GM12875 (cell line): Measurements from ENCODE around the gene HYI.

Experiments used
- H3K4me3 ChIP-seq: one replicate; pipeline ENCODE4 v1.5.1; 2011; ENCODE audit warnings: low read depth, low read length, control low read depth
- TF ChIP-seq, protein P1 (sequence below): IDR thresholded peaks from 2 replicates; pipeline ENCODE4 v1.5.1; 2011; ENCODE audit warnings: low read depth, mild to moderate bottlenecking, control low read depth, inconsistent platforms, low read length, moderate library complexity, borderline replicate concordance; ENCODE audit not compliant: insufficient read depth

HYI gene

DNA sequence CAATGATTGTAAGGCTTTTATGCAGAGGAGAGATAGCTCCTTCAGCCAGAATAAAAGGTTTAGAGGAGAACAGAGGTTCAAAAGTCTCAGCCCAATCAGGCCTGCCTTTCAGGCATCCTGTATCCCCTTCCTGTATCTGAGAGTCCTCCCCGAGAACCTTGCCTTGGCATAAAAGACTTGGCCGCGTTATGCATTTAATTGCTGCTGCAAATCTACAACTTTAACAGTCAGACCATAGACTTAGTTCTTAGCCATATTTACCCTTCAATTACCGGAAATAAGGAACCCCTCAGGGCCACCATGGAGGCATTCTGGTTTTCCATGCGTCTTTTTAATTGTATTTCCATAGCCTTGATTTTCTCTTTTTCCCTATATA is 18.3 kb upstream of the HYI start:
- TF ChIP-seq, protein P1, sequence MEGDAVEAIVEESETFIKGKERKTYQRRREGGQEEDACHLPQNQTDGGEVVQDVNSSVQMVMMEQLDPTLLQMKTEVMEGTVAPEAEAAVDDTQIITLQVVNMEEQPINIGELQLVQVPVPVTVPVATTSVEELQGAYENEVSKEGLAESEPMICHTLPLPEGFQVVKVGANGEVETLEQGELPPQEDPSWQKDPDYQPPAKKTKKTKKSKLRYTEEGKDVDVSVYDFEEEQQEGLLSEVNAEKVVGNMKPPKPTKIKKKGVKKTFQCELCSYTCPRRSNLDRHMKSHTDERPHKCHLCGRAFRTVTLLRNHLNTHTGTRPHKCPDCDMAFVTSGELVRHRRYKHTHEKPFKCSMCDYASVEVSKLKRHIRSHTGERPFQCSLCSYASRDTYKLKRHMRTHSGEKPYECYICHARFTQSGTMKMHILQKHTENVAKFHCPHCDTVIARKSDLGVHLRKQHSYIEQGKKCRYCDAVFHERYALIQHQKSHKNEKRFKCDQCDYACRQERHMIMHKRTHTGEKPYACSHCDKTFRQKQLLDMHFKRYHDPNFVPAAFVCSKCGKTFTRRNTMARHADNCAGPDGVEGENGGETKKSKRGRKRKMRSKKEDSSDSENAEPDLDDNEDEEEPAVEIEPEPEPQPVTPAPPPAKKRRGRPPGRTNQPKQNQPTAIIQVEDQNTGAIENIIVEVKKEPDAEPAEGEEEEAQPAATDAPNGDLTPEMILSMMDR: no peak
- no peak overlapping the region for H3K4me3 ChIP-seq

DNA sequence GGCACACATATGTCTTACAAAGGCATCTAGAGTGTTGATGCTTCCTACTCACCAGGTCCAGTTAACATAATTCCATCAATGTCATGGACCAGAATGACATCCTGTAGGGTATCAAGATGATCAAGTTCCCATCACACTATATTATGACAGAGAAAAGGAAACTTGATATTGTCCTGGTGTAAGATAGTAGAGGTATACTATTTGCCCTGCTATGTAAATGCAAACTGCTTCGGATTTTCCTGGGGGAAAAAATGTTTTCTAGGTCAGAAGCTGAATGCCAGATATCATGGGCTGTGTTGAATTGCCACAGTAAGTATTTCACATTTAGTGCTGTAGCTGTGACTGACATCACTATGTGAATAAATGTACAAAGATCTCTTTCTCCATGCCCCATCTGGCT is 16.2 kb upstream of the HYI start:
- TF ChIP-seq, protein P1: no peak
- no peak overlapping the region for H3K4me3 ChIP-seq

DNA sequence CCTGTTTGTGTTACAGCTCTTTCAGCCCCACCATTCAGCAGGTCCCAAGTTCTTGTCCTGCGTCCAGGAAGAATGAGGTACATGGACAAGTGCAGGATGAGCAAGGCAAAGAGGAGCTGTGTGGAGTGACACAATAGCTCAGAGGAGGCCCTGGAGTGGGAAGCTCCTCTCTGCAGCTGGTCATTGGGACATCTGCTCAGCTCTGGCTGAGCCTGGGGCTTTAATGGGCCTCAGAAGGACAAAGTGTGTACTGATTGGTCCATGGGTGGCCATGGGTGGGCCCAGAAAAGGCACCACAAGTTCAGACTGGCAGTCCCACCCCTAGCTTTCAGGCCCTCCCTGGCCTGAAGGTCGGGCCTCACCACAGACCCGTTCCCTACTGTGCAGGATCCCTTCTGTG is 14.7 kb upstream of the HYI start:
- TF ChIP-seq, protein P1: no peak
- no peak overlapping the region for H3K4me3 ChIP-seq

DNA sequence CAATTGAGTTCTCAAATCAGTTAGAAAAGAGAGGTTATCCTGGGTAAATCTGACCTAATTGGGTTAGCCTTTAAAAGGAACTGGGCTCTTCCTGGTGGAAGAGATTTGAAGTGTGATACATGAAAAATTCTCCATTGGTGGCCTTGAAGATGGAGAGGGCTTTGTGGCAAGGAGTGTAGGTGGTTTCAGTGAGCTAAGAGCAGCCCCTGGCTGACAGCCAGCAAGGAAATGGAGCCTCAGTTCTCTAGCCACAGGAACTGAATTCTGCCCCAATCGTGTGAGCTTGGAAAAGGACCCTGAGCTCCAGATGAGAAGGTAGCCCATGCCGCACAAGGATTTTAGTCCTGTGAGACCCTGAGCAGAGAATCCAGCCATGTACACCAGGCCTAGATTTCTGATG is 12.7 kb upstream of the HYI start:
- no peak overlapping the region for H3K4me3 ChIP-seq
- TF ChIP-seq, protein P1: no peak

GRCh38 chr1:43465505-43466067 is 11.9 kb upstream of the HYI start:
- H3K4me3 ChIP-seq: no peak overlapping the region
- TF ChIP-seq, protein P1: no peak

GRCh38 chr1:43464681-43465504 is 11.2 kb upstream of the HYI start:
- no peak overlapping the region for H3K4me3 ChIP-seq

More at GRCh38 chr1:43464681-43465504, 11.2 kb upstream of the HYI start:
- TF ChIP-seq, protein P1: no peak
